ENCODE results near the gene TBC1D22A. TPM values are rescaled to one million over a fixed set of nuclear protein-coding genes. Genes with fewer than 3 reads are reported as not detected.

TBC1D22A gene
- polyA plus RNA-seq, 1 donor from 2014 or later: 9.3 TPM

GRCh38 chr22:46794491-46794890 lies 32.0 kb downstream of the TBC1D22A start:
- no peaks in the 10 kb centered on the region for H4K20me1 ChIP-seq (ENCODE audit: insufficient read depth)
- no peak overlapping the region for H3K9ac ChIP-seq (ENCODE audit: low read length)
- TF ChIP-seq SMC3 (conservative IDR thresholded peaks at IDR 0.05; ENCODE audit: poor library complexity): no peak
- no peak for TF ChIP-seq EP300 (conservative IDR thresholded peaks at IDR 0.05; ENCODE audit: poor library complexity, severe bottlenecking)
- no peak for TF ChIP-seq REST (IDR thresholded peaks at IDR 0.05; ENCODE audit: borderline replicate concordance)
- no peak for TF ChIP-seq POLR2AphosphoS5 (IDR thresholded peaks at IDR 0.05)
- no peak for TF ChIP-seq TAF1 (IDR thresholded peaks at IDR 0.05; ENCODE audit: low read depth)
- no peak for TF ChIP-seq EZH2 (IDR thresholded peaks at IDR 0.05; ENCODE audit: borderline replicate concordance, insufficient read depth, low read length, poor library complexity, severe bottlenecking)
- no peak for TF ChIP-seq RAD21 (conservative IDR thresholded peaks at IDR 0.05)
- no peak for TF ChIP-seq MXI1 (conservative IDR thresholded peaks at IDR 0.05; ENCODE audit: poor library complexity, severe bottlenecking)
- peaks cover 1% of the 10 kb centered on the region for H3K36me3 ChIP-seq (ENCODE audit: insufficient read depth, low read length)
- no peaks in the 10 kb centered on the region for H3K27me3 ChIP-seq (ENCODE audit: insufficient read depth, low read depth, low read length)
- H3K27ac ChIP-seq (ENCODE audit: low read length): no peak overlapping the region
- H3K9me2 ChIP-seq (ENCODE audit: insufficient read depth, low read length): no peaks in the 10 kb centered on the region
- H3K4me2 ChIP-seq (ENCODE audit: low read length): no peak overlapping the region
- no peak overlapping the region for H3K4me3 ChIP-seq (ENCODE audit: low read length)
- H3F3A ChIP-seq (ENCODE audit: insufficient read depth, low read length, poor library complexity, severe bottlenecking): no peaks in the 10 kb centered on the region
- H2AFZ ChIP-seq (ENCODE audit: low read depth, low read length): no peak overlapping the region
- H3K9me3 ChIP-seq (ENCODE audit: low read length): no peaks in the 10 kb centered on the region
- no peaks in the 10 kb centered on the region for H3K79me2 ChIP-seq (replicated peaks; ENCODE audit: insufficient read depth, low read length)

- Histone ChIP-seq H3K27me3 (ENCODE audit: insufficient read depth, low read depth, low read length) (no peaks in the 10 kb centered on the region), H3K27ac (ENCODE audit: low read length) (no peak overlapping the region), H3K4me2 (ENCODE audit: low read length) (no peak overlapping the region), H3K9ac (ENCODE audit: low read length) (no peak overlapping the region), H3K9me3 (ENCODE audit: low read length) (no peaks in the 10 kb centered on the region), H3K4me3 (ENCODE audit: low read length) (no peak overlapping the region), H3F3A (ENCODE audit: insufficient read depth, low read length, poor library complexity, severe bottlenecking) (no peaks in the 10 kb centered on the region), H2AFZ (ENCODE audit: low read depth, low read length) (no peak overlapping the region), H3K36me3 (ENCODE audit: insufficient read depth, low read length) (peaks cover 4% of the 10 kb centered on the region), H4K20me1 (ENCODE audit: insufficient read depth) (no peaks in the 10 kb centered on the region), H3K79me2 (replicated peaks; ENCODE audit: insufficient read depth, low read length) (no peaks in the 10 kb centered on the region), H3K9me2 (ENCODE audit: insufficient read depth, low read length) (no peaks in the 10 kb centered on the region)
- TF ChIP-seq CTCF (IDR thresholded peaks at IDR 0.05; ENCODE audit: poor library complexity, severe bottlenecking) (no peak), POLR2AphosphoS5 (IDR thresholded peaks at IDR 0.05) (no peak), EP300 (conservative IDR thresholded peaks at IDR 0.05; ENCODE audit: poor library complexity, severe bottlenecking) (no peak), RAD21 (conservative IDR thresholded peaks at IDR 0.05) (no peak), TAF1 (IDR thresholded peaks at IDR 0.05; ENCODE audit: low read depth) (no peak), MXI1 (conservative IDR thresholded peaks at IDR 0.05; ENCODE audit: poor library complexity, severe bottlenecking) (no peak), SMC3 (conservative IDR thresholded peaks at IDR 0.05; ENCODE audit: poor library complexity) (no peak), REST (IDR thresholded peaks at IDR 0.05; ENCODE audit: borderline replicate concordance) (no peak), EZH2 (IDR thresholded peaks at IDR 0.05; ENCODE audit: borderline replicate concordance, insufficient read depth, low read length, poor library complexity, severe bottlenecking) (no peak)
Observed at GRCh38 chr22:46795140-46795539, 32.7 kb downstream of the TBC1D22A start.
